Glomerular endothelial cell (primary cell): ENCODE data around the gene BSCL2. TPM values are rescaled to one million over a fixed set of nuclear protein-coding genes. Genes with fewer than 3 reads are reported as not detected.
A peak's percentile ranks its signal among the peaks of the same experiment; 100 is the strongest.
"Not testable (repeated sequence)": the region's sequence is repeated elsewhere in the genome, so short reads cannot be mapped to it uniquely, and the experiment has no call there.

ENCODE experiments used
- DNase-seq: peaks from one replicate; pipeline ENCODE4 v3.0.0-alpha.2; 2011; ENCODE audit warnings: low read depth, low spot score; ENCODE audit errors: extremely low read depth
- total RNA-seq: library from RNA; depleted of rRNA; stranded (reverse); fragments of >200 nt; gene quantifications from 2 replicates; pipeline ENCODE4 v1.2.3, GENCODE V29; 2015

Gene BSCL2
- total RNA-seq, result 34.8 and 36.4 TPM in 2 replicates

DNA sequence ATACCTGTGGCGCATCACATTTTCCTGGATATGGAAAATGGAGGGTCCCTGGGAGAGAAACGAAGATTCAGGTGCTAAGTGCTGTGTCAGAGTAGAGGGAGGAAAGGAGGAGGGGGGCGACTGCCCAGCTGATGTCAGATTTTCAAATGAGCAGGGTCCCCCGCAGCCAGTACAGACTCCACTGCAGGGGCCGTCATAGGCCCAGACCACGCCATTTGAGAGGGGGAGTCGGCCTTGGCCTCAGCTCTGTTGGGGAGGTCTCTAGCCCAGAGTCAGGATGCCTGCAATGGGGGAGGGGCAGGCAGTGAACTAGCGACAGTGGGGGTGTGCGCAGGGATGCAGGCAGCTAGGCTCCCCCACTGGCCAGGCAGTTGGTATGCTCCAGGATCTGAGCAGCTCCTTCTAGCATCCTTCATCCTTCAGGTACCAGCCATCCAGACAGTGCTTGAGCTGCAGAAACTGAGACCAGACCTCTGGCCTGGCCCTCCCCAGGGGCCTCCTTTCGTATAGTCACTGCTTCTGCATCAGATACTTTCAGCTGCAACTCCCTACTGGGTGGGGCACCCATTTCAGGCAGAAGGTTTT is at the start of gene BSCL2, which contains the start of gene GNG3:
TSS of gene BSCL2 (minus strand) at position 148 of the 585 bp plus-strand sequence. CDS start 229 bp downstream, outside the sequence.
TSS of gene GNG3 (plus strand) at position 400 of the 585 bp plus-strand sequence. CDS start 620 bp downstream, outside the sequence.
- no peak for DNase-seq

GRCh38 chr11:62755086-62755615 is 47.9 kb upstream of the BSCL2 start:
- no peak for DNase-seq

- DNase-seq, result peak; percentile 96
Observed at GRCh38 chr11:62753736-62754603, 46.7 kb upstream of the BSCL2 start, which contains the start of gene ZBTB3. TSS of gene ZBTB3 (minus strand) at chr11:62754160. CDS start at chr11:62753664, 496 bp downstream.

- no peak for DNase-seq
Observed at GRCh38 chr11:62752994-62753735, 45.9 kb upstream of the BSCL2 start.

GRCh38 chr11:62752177-62752785 is 45.1 kb upstream of the BSCL2 start:
- no peak for DNase-seq

GRCh38 chr11:62749931-62750330 is 42.7 kb upstream of the BSCL2 start:
- not testable (repeated sequence) for DNase-seq

- no peak for DNase-seq
Observed at GRCh38 chr11:62747475-62748160, 40.4 kb upstream of the BSCL2 start.

GRCh38 chr11:62737196-62737595 is 30.0 kb upstream of the BSCL2 start:
- DNase-seq, result no peak

DNA sequence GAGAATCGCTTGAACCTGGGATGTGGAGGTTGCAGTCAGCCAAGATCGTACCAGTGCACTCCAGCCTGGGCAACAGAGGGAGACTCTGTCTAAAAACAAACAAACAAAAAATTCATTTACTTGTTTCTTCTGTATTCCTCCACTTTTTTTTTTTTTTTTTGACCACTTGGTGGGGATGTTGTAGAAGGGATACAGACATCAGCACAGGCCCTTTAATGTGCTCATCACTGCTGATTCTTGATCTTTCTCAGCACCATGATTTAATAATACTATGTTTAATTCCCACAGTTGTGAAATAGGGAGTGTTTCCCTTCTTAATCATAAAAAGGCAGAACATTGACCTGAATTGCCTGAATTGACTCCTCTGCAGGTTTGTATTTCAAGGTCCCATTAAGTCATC is 25.6 kb upstream of the BSCL2 start:
- DNase-seq, result no peak

- DNase-seq, result not testable (repeated sequence)
Observed at GRCh38 chr11:62730076-62730475, 22.9 kb upstream of the BSCL2 start.

DNA sequence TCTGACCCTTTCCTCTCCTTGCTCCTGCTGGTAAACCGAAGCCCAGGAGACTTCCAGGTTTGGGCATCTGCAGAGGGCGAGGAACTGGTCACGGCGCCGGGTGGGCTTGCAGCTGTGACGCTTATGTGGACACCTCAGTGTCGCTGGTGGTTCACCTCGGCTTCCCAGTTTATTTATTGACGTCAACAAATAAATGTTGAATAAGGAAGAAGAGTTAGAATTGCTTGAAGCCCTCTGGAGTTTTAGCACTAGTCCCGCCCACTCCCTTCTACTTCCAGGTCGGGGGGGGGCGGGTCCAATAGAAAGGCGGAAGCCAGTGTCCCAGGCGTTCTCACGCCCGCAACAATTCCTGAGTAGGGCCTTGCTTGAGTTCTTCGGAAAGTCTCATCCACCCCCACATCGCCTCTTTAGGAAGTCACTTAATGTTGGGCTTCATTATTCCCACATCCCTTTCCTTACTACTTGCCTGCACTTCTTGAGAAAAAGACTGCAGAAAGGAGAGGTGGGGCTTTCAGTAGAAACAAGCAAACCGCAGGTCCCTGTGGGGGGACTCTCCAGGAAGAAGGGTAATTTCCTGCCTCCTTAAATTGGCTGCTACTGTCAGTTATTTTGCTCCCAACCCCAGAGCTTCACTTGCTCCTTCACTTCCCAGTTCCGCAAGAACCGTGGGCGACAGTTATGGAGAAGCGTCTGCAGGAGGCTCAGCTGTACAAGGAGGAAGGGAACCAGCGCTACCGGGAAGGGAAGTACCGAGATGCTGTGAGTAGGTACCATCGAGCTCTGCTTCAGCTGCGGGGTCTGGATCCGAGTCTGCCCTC is 21.2 kb upstream of the BSCL2 start, which contains the start of gene TTC9C:
TSS of gene TTC9C (plus strand) at position 316 of the 818 bp plus-strand sequence. CDS start at position 679, 363 bp downstream.
- DNase-seq, result no peak

DNA sequence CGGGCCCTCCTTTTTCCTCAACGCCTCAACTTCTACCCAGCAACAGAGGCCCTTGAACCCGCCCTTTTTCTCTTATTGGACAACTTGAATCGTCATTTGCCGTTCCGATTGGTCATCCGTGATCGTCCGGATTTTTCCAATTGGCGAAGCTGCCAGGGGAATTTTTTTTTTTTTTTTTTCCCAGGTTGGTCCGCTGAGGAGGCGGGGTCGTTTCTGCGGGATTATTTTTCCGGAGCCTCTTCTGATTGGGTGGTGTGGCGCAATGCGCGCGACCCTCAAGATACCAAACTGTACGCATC is 20.6 kb upstream of the BSCL2 start:
- DNase-seq, result peak; percentile 97

- peak; percentile 85 for DNase-seq
Observed at GRCh38 chr11:62727165-62727871, 20.1 kb upstream of the BSCL2 start, which contains the start of gene HNRNPUL2. TSS of gene HNRNPUL2 (minus strand) at chr11:62727457. CDS start at chr11:62727156, 301 bp downstream.

GRCh38 chr11:62726915-62727164 is 19.6 kb upstream of the BSCL2 start:
- no peak for DNase-seq

DNA sequence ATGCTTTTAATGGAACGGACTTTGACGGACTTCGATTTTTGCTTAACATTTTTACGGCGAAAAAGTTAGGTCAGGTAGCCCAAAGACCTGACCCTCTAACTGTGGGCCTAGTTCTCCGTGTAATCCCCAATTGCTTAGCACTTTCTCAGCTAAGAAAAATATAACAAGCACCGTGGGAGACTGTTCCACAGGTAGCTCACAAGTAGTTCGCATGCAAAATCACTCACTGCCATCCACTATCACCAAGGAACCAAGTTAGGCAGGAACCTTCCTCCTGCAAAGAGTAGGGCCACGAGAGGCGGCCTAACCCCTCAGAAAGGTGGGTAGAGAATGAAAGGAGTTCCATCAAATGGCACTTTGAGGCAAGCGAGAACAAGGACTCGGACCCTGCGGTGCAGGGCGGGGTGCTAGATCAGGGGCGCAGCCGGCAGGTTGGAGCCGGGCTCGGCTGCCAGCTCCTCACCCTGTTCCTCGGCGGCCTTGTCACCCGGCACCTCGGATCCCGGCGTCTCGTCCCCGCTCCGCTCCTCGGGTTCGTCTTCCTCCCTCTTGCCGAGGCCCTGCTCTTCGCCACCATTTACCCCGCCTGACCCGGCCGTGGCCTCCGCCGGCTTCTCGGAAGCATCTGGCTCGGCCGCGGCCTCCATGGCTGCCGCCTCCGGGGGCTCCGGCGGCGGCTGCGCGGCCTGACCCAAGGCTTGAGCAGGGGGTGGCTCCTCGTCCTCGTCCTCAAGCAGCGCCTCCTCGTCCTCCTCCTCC is 19.1 kb upstream of the BSCL2 start:
- DNase-seq, result no peak

DNA sequence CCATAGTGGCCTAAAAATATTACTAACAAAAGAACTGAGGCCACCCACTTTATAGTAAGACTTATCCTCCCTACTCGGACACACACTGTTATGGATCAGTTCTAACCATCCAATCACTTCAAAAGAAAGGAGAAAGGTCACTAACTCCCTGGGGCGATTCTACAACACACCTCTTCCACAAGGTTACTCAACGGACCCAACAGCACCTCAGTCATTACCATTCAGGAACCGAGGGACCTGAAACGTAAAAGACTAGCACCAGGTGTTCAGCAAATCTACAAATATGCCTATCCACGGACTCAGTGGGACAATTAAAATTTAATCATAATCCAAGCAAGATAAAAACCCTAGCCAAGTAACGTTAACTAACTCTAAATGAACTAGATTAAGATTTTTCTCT is 18.4 kb upstream of the BSCL2 start:
- DNase-seq, result no peak

- DNase-seq, result no peak
Observed at GRCh38 chr11:62724171-62724570, 16.9 kb upstream of the BSCL2 start.

DNA sequence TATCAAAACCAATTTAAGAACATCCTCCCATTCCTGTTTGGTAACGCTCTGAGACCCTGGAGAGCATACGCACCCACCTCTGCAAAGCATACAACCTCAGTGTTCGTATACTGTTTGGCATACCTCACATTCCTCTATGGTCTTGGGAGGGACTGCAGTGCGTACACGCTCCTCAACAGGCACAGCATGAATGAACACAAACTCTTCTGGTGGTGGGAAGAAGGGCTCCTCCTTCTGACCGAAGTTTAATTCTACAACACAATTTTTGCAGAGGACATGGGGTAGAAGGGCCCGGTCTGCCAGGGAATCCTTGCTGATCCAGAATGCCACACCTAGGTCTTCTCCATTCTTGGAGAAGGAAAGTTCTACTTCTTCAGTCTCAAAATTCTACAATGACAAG is 14.8 kb upstream of the BSCL2 start:
- no peak for DNase-seq
